Suprapubic skin (tissue), 4 donors: ENCODE measurements around the gene CR1L.

Experiments used
- CTCF ChIP-seq, 2 donors: fragments of 200-600 bp in 1 of 2; fragments of 450-650 bp in 1 of 2; sonication (generic) in 1 of 2; IDR thresholded peaks; one replicate each; pipeline ENCODE4 v1.5.1; 2016 to 2019; ENCODE audit warnings: antibody characterized with exemption in 2 of 2, mild to moderate bottlenecking in 1 of 2, moderate library complexity in 1 of 2
- POLR2A ChIP-seq, 2 donors: fragments of 450-650 bp; IDR thresholded peaks; one replicate each; pipeline ENCODE4 v1.6.1; 2017; ENCODE audit warnings: antibody characterized with exemption in 2 of 2, mild to moderate bottlenecking in 2 of 2, moderate library complexity in 2 of 2
- POLR2AphosphoS5 ChIP-seq, 3 donors: sonication (generic); formaldehyde crosslinking; IDR thresholded peaks; one replicate each; pipeline ENCODE4 v1.6.1; 2017; ENCODE audit warnings: antibody characterized with exemption in 3 of 3

- TF ChIP-seq CTCF (IDR thresholded peaks at IDR 0.05) (no peak), POLR2AphosphoS5 (IDR thresholded peaks at IDR 0.05) (no peak), POLR2A (IDR thresholded peaks at IDR 0.05) (no peak)
Observed at GRCh38 chr1:207713529-207713928, 68.6 kb downstream of the CR1L start.
